ENCODE results near the gene MAML2.
"Not testable (repeated sequence)": the region's sequence is repeated elsewhere in the genome, so short reads cannot be mapped to it uniquely, and the experiment has no call there.

Gene MAML2

GRCh38 chr11:96276836-96277235 lies 66.2 kb downstream of the MAML2 start:
- TF ChIP-seq CTCF (IDR thresholded peaks at IDR 0.05; ENCODE audit: extremely low read depth, missing control alignments): no peak
- DNase-seq (ENCODE audit: low spot score): no peak

- DNase-seq (ENCODE audit: low spot score): no peak
- TF ChIP-seq CTCF (IDR thresholded peaks at IDR 0.05; ENCODE audit: extremely low read depth, missing control alignments): no peak
Measured at GRCh38 chr11:96275801-96276594, 67.0 kb downstream of the MAML2 start.

GRCh38 chr11:96273507-96273906 lies 69.5 kb downstream of the MAML2 start:
- DNase-seq (ENCODE audit: low spot score): no peak
- no peak for TF ChIP-seq CTCF (IDR thresholded peaks at IDR 0.05; ENCODE audit: extremely low read depth, missing control alignments)

- TF ChIP-seq CTCF (IDR thresholded peaks at IDR 0.05; ENCODE audit: extremely low read depth, missing control alignments): no peak
- DNase-seq (ENCODE audit: low spot score): no peak
Measured at GRCh38 chr11:96272529-96273222, 70.3 kb downstream of the MAML2 start.

- no peak for DNase-seq (ENCODE audit: low spot score)
- TF ChIP-seq CTCF (IDR thresholded peaks at IDR 0.05; ENCODE audit: extremely low read depth, missing control alignments): no peak
Measured at GRCh38 chr11:96271777-96272176, 71.2 kb downstream of the MAML2 start.

GRCh38 chr11:96271352-96271751 lies 71.6 kb downstream of the MAML2 start:
- DNase-seq (ENCODE audit: low spot score): not testable (repeated sequence)

GRCh38 chr11:96268527-96268926 lies 74.5 kb downstream of the MAML2 start:
- not testable (repeated sequence) for DNase-seq (ENCODE audit: low spot score)

GRCh38 chr11:96267496-96268032 lies 75.4 kb downstream of the MAML2 start:
- TF ChIP-seq CTCF (IDR thresholded peaks at IDR 0.05; ENCODE audit: extremely low read depth, missing control alignments): no peak
- DNase-seq (ENCODE audit: low spot score): peak; percentile 75

Measured in GM20000 (cell line).